Measurements from ENCODE around the gene TTN.

The TTN gene

GRCh38 chr2:178807227-178808008, at the start of gene TTN:
Gene TTN (minus strand): TSS chr2:178807423. CDS start chr2:178804642, 2,781 bp downstream.
- DNase-seq = no peak

- DNase-seq = no peak
Measured at GRCh38 chr2:178855151-178855550, 47.9 kb upstream of the TTN start.

DNA sequence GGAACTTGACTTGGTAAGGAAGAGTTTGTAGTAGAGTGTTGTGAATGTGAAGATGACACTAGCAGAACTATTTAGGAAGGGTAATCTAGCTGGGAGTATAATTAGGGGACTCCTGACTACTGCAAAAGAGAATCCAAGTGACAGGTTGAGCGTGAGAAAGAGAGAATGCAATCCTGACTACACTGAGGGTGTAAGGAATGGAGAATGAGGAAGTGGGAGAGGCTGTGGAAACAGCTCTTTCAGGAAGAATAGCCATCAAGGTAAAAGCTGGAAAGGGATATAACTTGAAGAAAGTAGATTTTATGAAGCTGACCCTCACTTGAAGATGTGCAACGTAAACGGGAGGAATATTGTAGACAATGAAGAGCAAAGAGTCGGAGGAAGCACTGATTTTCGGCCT, 41.1 kb upstream of the TTN start:
- DNase-seq = no peak

DNA sequence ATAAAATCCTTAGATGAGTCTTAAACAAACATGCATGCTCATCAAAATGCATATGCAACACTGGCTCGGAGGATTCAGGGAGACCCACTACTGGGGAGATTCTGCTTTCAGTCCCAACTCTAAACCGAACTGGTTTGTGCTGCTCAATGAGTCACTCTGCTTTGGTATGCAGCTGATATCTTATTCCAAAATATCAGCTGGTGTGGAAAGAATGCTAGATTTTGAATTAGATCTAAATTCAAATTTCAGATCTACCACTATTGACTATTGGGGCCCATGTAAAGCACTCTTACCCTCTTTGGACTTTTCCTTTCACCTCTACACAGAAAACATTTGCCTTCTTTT, 39.2 kb upstream of the TTN start:
- no peak for DNase-seq

GRCh38 chr2:178845566-178846457, 38.6 kb upstream of the TTN start:
- no peak for DNase-seq

DNA sequence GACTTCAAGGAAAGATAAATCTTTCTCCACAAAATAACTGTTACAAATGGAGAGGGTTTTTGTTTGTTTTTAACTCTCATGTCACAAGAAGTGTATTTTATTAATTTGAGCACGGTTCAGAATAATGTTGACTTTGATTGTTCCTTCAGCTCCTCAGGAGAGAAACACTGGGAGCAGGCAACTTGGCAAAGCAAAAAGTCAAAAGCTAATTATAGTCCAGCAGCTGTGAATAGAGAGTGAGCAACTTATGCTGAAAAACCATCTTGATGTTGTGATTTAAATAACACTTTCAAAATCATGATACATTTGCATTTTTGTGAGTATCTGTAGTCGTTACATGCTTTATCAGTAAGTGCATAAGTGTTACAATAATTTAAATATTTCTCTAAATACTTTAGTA, 37.5 kb upstream of the TTN start:
- DNase-seq = no peak

DNA sequence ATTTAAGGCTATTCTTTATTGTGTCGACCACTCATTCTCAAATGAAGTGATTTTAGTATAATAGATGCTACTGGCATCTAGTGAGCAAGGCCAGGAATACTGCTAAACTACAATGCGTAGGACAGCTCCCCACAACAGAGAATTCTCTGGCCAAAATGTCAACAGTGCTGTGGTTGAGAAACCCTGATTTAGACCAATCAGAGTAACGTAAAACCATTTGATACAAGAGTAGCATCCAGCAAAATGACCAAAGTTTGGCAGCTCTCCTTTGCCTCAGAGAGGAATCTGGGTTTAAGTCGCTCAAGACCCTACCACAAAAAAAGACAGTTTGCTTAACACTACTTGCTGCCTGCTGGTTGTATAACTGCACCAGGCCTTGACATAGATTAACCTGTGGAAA, 37.0 kb upstream of the TTN start:
- no peak for DNase-seq

- no peak for DNase-seq
Measured at GRCh38 chr2:178843697-178844096, 36.5 kb upstream of the TTN start.

GRCh38 chr2:178836807-178837206, 29.6 kb upstream of the TTN start:
- no peak for DNase-seq

- no peak for DNase-seq
Measured at GRCh38 chr2:178834086-178834485, 26.9 kb upstream of the TTN start.

- DNase-seq = no peak
Measured at GRCh38 chr2:178833382-178833781, 26.2 kb upstream of the TTN start.

GRCh38 chr2:178830451-178830850, 23.2 kb upstream of the TTN start:
- DNase-seq = no peak

DNA sequence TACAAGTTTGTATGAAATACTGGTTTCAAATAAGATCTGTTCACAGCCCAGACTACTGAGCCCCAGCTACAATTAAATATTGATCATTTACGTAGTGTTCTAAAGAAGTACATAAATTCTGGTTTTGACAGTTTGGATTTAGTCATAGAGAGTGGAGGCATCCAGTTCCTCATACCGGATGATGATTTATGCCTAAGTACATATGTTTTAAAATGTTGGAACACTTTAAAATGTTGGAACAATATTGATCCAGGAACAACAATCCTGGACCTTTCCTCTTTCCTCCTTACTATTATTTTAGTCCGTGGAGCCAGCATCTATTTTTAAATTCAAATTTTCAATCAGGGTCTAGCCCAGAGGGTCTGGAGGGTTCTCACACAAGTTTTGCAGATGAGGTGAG, 22.8 kb upstream of the TTN start:
- no peak for DNase-seq

DNA sequence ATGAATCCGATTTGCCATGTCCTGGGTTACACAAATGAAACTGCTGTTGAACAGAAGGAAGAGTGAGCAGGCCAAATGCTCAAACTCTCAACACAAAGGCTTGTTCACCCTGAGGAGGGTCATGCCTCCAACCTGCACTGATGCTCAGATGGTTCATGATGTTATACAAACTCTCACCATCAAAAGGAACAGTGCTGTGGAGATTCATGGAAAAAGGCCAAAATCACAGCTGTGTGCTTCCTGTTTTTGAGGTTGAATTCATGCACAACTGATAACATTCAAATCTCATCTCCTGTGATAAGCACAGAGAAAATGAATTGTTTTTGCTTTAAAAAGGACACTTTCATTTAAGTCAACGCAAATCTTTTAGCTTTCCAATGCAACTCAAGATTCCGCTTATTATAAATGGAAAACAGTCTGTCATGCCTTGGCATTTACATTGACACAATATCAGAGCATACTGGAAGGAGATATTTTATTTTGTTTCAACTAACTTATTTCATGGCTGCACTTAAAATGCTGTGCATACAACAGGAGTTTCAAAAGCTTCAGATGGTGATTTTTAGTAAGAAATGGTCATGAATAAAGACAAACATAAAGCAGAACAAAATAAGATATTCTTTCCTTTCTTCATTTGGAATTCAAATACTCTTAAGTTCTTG, 22.2 kb upstream of the TTN start:
- no peak for DNase-seq

GRCh38 chr2:178828486-178828881, 21.3 kb upstream of the TTN start:
- no peak for DNase-seq

DNA sequence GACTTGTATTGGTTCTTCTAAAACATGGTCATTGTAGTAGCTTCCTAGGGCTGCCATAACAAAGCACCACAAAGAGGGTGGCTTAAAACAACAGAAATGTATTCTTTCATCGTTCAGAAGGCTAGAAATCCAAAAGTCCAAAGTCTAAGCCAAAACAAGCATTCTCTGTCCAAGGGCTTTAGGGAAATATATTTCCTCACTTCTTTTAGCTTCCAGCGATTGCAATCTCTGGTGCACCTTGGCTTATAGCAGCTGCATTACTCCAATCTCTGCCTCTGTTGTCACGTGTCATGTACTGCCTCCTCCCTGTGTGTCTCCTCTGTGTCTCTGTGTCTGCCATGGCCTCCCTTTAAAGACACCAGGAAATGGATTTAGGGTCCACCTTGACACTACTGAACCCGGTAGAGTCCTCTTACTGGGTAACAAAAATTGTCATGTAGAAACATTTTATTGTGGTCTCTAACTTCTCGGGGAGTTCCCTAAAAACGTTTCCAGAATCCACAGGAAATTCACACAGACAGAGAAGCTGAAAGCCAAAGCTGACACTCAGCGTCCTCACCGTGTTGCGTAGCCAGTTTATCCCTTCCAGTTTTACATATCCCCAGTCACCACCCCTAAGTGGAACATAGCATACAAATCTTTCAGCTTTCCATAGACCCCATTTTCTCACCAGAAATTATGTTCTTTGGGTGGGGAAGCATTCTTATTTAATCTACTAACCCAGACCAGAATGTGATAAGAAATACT, 20.7 kb upstream of the TTN start:
- no peak for DNase-seq

GRCh38 chr2:178827111-178827510, 19.9 kb upstream of the TTN start:
- no peak for DNase-seq

GRCh38 chr2:178825183-178825582, 18.0 kb upstream of the TTN start:
- DNase-seq = no peak

DNA sequence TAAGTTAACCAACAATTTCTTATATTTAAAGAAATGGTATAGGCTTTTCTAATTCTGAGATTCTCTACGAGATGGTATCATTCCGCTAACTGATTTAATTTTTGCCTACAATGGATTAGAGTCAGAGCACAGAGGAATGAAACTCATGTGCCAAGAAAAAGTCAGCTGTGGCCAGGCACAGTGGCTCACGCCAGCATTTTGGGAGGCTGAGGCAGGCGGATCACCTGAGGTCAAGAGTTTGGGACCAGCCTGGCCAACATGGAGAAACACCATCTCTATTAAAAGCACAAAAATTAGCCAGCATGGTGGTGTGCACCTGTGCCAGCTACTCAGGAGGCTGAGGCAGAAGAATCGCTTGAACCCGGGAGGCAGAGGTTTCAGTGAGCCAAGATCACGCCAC, 17.0 kb upstream of the TTN start:
- DNase-seq = no peak

DNA sequence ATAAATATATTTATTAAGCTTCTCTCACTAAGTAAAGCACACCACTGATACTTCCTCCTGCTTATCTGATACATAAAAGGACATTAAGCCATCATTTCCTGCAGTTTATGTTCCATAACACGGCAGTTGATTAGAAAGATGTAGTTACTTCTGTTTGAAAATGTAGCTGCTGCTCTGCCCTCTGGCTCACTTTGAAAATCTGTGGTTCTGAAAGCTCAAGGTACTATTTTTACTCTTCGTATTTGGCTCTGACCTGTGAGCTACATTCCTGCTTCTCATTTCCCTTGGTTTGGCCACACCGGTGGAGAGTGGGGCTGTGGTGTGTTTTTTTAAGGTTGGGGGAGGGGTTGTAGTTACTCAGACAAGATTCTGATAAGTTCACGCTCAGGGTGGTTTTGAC, 12.8 kb upstream of the TTN start:
- DNase-seq = no peak

DNA sequence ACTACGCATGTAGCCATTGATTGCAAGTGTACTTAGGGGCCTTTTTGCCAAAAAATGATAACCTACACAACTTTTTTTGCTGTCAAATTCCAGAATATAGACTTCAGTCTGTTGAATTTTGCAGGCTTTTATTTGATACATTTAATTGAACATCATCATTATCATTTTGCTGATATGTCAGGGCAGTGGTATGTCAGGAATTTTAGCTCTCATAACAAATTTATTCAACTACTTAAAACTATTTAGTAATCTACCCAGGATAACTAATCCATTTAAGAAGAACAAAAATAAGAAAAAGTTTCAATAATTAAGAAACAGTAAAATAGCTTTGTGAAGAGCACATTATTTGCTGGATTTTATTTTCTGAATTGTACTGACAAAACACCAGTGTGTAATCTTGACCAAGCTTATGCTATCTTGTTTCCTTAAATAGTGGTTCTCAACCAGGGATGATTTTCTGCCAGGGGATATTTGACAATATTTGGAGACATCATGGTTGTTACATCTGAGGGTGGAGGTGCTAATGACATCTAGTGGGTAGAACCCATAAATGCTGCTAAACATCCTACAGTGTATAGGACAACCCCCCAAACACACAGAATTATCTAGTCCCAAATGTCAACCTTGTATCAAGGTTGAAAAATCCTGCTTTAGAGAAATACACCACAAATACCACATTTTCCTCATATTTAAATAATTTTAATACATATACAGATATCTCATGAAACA, 12.1 kb upstream of the TTN start:
- no peak for DNase-seq

DNA sequence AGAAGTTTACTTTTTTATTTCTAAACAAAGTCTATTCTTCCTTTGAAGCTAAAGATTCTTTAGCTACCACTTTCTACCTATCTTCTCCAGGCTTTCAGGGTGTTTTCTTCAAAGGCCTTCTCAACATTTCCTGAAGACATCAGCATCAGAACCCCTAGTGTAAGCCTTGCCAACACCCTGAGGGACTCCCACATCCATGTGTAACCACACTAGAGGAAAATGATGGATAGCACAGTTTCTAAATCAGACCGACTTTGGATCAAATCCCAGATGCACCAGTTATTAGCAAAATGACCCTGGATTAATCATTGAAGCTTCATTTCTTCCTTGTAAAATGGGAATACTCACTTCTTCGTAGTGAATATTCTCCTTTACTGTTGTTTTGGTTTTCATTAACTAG, 4.7 kb upstream of the TTN start:
- no peak for DNase-seq

Measured in stimulated activated CD4-positive, alpha-beta T cell treated with anti-CD3 and anti-CD28 coated beads, Interleukin-12 subunit alpha, Interleukin-12 subunit beta, amount 100 ng/mL, for 4 hours (primary cell).